22Rv1 (cell line): ENCODE results near the gene IL17RC.

Experiments
- CTCF ChIP-seq: fragments of 450-650 bp; IDR thresholded peaks from 2 replicates; pipeline ENCODE4 v1.5.1; 2017; ENCODE audit warnings: mild to moderate bottlenecking
- ZFX ChIP-seq: fragments of 450-650 bp; IDR thresholded peaks from 2 replicates; pipeline ENCODE4 v1.6.1; 2017; ENCODE audit warnings: antibody characterized with exemption, borderline replicate concordance

- no peak for TF ChIP-seq CTCF
- no peak for TF ChIP-seq ZFX
Observed at GRCh38 chr3:9888540-9888939, 28.4 kb upstream of the IL17RC start.
